Measurements from ENCODE around the gene NTMT2. TPM values are rescaled to one million over a fixed set of nuclear protein-coding genes. Genes with fewer than 3 reads are reported as not detected.
A peak's percentile ranks its signal among the peaks of the same experiment; 100 is the strongest.
"Not testable (repeated sequence)": the region's sequence is repeated elsewhere in the genome, so short reads cannot be mapped to it uniquely, and the experiment has no call there.

Gene NTMT2
- polyA plus RNA-seq = not detected
- long read RNA-seq, donor 1 = 0 reads
- long read RNA-seq, donor 2 = 0 reads
- long read RNA-seq, donor 3 = 0 reads
- long read RNA-seq, donor 4 = 0 reads
- long read RNA-seq, donor 5 = 0 reads
- long read RNA-seq, donor 6 = 0 reads
- long read RNA-seq, donor 7 = 0 reads
- long read RNA-seq, donor 8 = 0 reads
- long read RNA-seq, donor 9 = 0 reads
- long read RNA-seq, donor 10 = 0 reads

GRCh38 chr1:170145770-170146676, at the start of gene NTMT2:
Gene NTMT2 (plus strand): TSS chr1:170145959. CDS start chr1:170146108, 149 bp downstream.
- WGBS, 3 donors = 20 to 31% (median 31%) methylated on average over 8 of the region's 8 CpGs
- DNase-seq (peak in 1 of 2 donors; percentile 11), FAIRE-seq (no peak)
- no peaks in the 10 kb centered on the region for H3K36me3 ChIP-seq (ENCODE audit: control insufficient read depth in 3 of 3, insufficient read depth in 2 of 3, low read depth in 1 of 3, low read length in 3 of 3)
- H3K4me3 ChIP-seq (ENCODE audit: low read depth in 1 of 3, low read length in 3 of 3) = no peak within 1 kb of the TSS
- H3K4me1 ChIP-seq (ENCODE audit: control insufficient read depth in 3 of 3, insufficient read depth in 2 of 3, low read depth in 1 of 3, low read length in 2 of 3) = no peaks in the 10 kb centered on the region
- H3K9me3 ChIP-seq (ENCODE audit: control insufficient read depth in 2 of 2, insufficient read depth in 1 of 2, low read depth in 1 of 2, low read length in 1 of 2) = no peaks in the 10 kb centered on the region
- H3K27me3 ChIP-seq (ENCODE audit: control insufficient read depth in 3 of 3, insufficient read depth in 3 of 3, low read length in 3 of 3) = peaks cover 0 to 2% (median 0%) of the 10 kb centered on the region in 3 donors
- H3K27ac ChIP-seq (ENCODE audit: low read depth in 1 of 3, low read length in 2 of 3) = no peak within 1 kb of the TSS

- H3K36me3 ChIP-seq (ENCODE audit: control insufficient read depth in 3 of 3, insufficient read depth in 2 of 3, low read depth in 1 of 3, low read length in 3 of 3) = no peaks in the 10 kb centered on the region
- peaks cover 0 to 2% (median 0%) of the 10 kb centered on the region in 3 donors for H3K27me3 ChIP-seq (ENCODE audit: control insufficient read depth in 3 of 3, insufficient read depth in 3 of 3, low read length in 3 of 3)
- no peaks in the 10 kb centered on the region for H3K9me3 ChIP-seq (ENCODE audit: control insufficient read depth in 2 of 2, insufficient read depth in 1 of 2, low read depth in 1 of 2, low read length in 1 of 2)
- H3K4me3 ChIP-seq (ENCODE audit: low read depth in 1 of 3, low read length in 3 of 3) = no peak overlapping the region
- FAIRE-seq = no peak
- no peaks in the 10 kb centered on the region for H3K4me1 ChIP-seq (ENCODE audit: control insufficient read depth in 3 of 3, insufficient read depth in 2 of 3, low read depth in 1 of 3, low read length in 2 of 3)
- DNase-seq = no peak
- H3K27ac ChIP-seq (ENCODE audit: low read depth in 1 of 3, low read length in 2 of 3) = no peak overlapping the region
These were observed 49.6 kb upstream of the NTMT2 start for GRCh38 chr1:170095976-170096748.

- H3K27me3 ChIP-seq (ENCODE audit: control insufficient read depth in 3 of 3, insufficient read depth in 3 of 3, low read length in 3 of 3) = peaks cover 0 to 2% (median 0%) of the 10 kb centered on the region in 3 donors
- FAIRE-seq (no peak), DNase-seq (no peak)
- no peaks in the 10 kb centered on the region for H3K4me1 ChIP-seq (ENCODE audit: control insufficient read depth in 3 of 3, insufficient read depth in 2 of 3, low read depth in 1 of 3, low read length in 2 of 3)
- WGBS, 3 donors = 57 to 62% (median 59%) methylated on average over 4 of the region's 4 CpGs
- H3K9me3 ChIP-seq (ENCODE audit: control insufficient read depth in 2 of 2, insufficient read depth in 1 of 2, low read depth in 1 of 2, low read length in 1 of 2) = no peaks in the 10 kb centered on the region
- H3K27ac ChIP-seq (ENCODE audit: low read depth in 1 of 3, low read length in 2 of 3) = no peak overlapping the region
- no peak overlapping the region for H3K4me3 ChIP-seq (ENCODE audit: low read depth in 1 of 3, low read length in 3 of 3)
- no peaks in the 10 kb centered on the region for H3K36me3 ChIP-seq (ENCODE audit: control insufficient read depth in 3 of 3, insufficient read depth in 2 of 3, low read depth in 1 of 3, low read length in 3 of 3)
These were observed 48.9 kb upstream of the NTMT2 start for GRCh38 chr1:170096806-170097340.

- WGBS, 3 donors = 11 to 18% (median 12%) methylated on average over 4 of the region's 4 CpGs
- H3K9me3 ChIP-seq (ENCODE audit: control insufficient read depth in 2 of 2, insufficient read depth in 1 of 2, low read depth in 1 of 2, low read length in 1 of 2) = no peaks in the 10 kb centered on the region
- peaks cover 0 to 2% (median 0%) of the 10 kb centered on the region in 3 donors for H3K27me3 ChIP-seq (ENCODE audit: control insufficient read depth in 3 of 3, insufficient read depth in 3 of 3, low read length in 3 of 3)
- no peak overlapping the region for H3K27ac ChIP-seq (ENCODE audit: low read depth in 1 of 3, low read length in 2 of 3)
- no peaks in the 10 kb centered on the region for H3K36me3 ChIP-seq (ENCODE audit: control insufficient read depth in 3 of 3, insufficient read depth in 2 of 3, low read depth in 1 of 3, low read length in 3 of 3)
- H3K4me1 ChIP-seq (ENCODE audit: control insufficient read depth in 3 of 3, insufficient read depth in 2 of 3, low read depth in 1 of 3, low read length in 2 of 3) = no peaks in the 10 kb centered on the region
- H3K4me3 ChIP-seq (ENCODE audit: low read depth in 1 of 3, low read length in 3 of 3) = no peak overlapping the region
- FAIRE-seq = no peak
- peak in 1 of 2 donors; percentile 11 for DNase-seq
These were observed 48.3 kb upstream of the NTMT2 start for GRCh38 chr1:170097449-170097948.

GRCh38 chr1:170113140-170113539, 32.6 kb upstream of the NTMT2 start:
- H3K9me3 ChIP-seq (ENCODE audit: control insufficient read depth in 2 of 2, insufficient read depth in 1 of 2, low read depth in 1 of 2, low read length in 1 of 2); H3K4me1 ChIP-seq (ENCODE audit: control insufficient read depth in 3 of 3, insufficient read depth in 2 of 3, low read depth in 1 of 3, low read length in 2 of 3); H3K27me3 ChIP-seq (ENCODE audit: control insufficient read depth in 3 of 3, insufficient read depth in 3 of 3, low read length in 3 of 3); DNase-seq; H3K36me3 ChIP-seq (ENCODE audit: control insufficient read depth in 3 of 3, insufficient read depth in 2 of 3, low read depth in 1 of 3, low read length in 3 of 3); FAIRE-seq; H3K27ac ChIP-seq (ENCODE audit: low read depth in 1 of 3, low read length in 2 of 3); H3K4me3 ChIP-seq (ENCODE audit: low read depth in 1 of 3, low read length in 3 of 3): not testable (repeated sequence)
- WGBS, 3 donors = 78 to 89% (median 84%) methylated on average over 8 of the region's 8 CpGs

GRCh38 chr1:170114906-170115305, 30.9 kb upstream of the NTMT2 start:
- DNase-seq = no peak
- no peak for FAIRE-seq
- Histone ChIP-seq H3K27ac (ENCODE audit: low read depth in 1 of 3, low read length in 2 of 3) (no peak overlapping the region), H3K36me3 (ENCODE audit: control insufficient read depth in 3 of 3, insufficient read depth in 2 of 3, low read depth in 1 of 3, low read length in 3 of 3) (no peaks in the 10 kb centered on the region), H3K9me3 (ENCODE audit: control insufficient read depth in 2 of 2, insufficient read depth in 1 of 2, low read depth in 1 of 2, low read length in 1 of 2) (peaks cover 0 to 2% of the 10 kb centered on the region in 2 donors), H3K4me1 (ENCODE audit: control insufficient read depth in 3 of 3, insufficient read depth in 2 of 3, low read depth in 1 of 3, low read length in 2 of 3) (no peaks in the 10 kb centered on the region), H3K27me3 (ENCODE audit: control insufficient read depth in 3 of 3, insufficient read depth in 3 of 3, low read length in 3 of 3) (no peaks in the 10 kb centered on the region), H3K4me3 (ENCODE audit: low read depth in 1 of 3, low read length in 3 of 3) (no peak overlapping the region)
- 70 to 85% (median 75%) methylated on average over 2 of the region's 2 CpGs for WGBS, 3 donors

GRCh38 chr1:170122366-170122765, 23.4 kb upstream of the NTMT2 start:
- Histone ChIP-seq H3K36me3 (ENCODE audit: control insufficient read depth in 3 of 3, insufficient read depth in 2 of 3, low read depth in 1 of 3, low read length in 3 of 3) (no peaks in the 10 kb centered on the region), H3K27ac (ENCODE audit: low read depth in 1 of 3, low read length in 2 of 3) (no peak overlapping the region), H3K4me3 (ENCODE audit: low read depth in 1 of 3, low read length in 3 of 3) (no peak overlapping the region), H3K4me1 (ENCODE audit: control insufficient read depth in 3 of 3, insufficient read depth in 2 of 3, low read depth in 1 of 3, low read length in 2 of 3) (no peaks in the 10 kb centered on the region), H3K9me3 (ENCODE audit: control insufficient read depth in 2 of 2, insufficient read depth in 1 of 2, low read depth in 1 of 2, low read length in 1 of 2) (no peaks in the 10 kb centered on the region), H3K27me3 (ENCODE audit: control insufficient read depth in 3 of 3, insufficient read depth in 3 of 3, low read length in 3 of 3) (no peaks in the 10 kb centered on the region)
- FAIRE-seq (no peak), DNase-seq (no peak)
- 95 to 96% (median 95%) methylated on average over 6 of the region's 6 CpGs for WGBS, 3 donors

- Histone ChIP-seq H3K4me3 (ENCODE audit: low read depth in 1 of 3, low read length in 3 of 3) (no peak overlapping the region), H3K9me3 (ENCODE audit: control insufficient read depth in 2 of 2, insufficient read depth in 1 of 2, low read depth in 1 of 2, low read length in 1 of 2) (no peaks in the 10 kb centered on the region), H3K27me3 (ENCODE audit: control insufficient read depth in 3 of 3, insufficient read depth in 3 of 3, low read length in 3 of 3) (no peaks in the 10 kb centered on the region), H3K36me3 (ENCODE audit: control insufficient read depth in 3 of 3, insufficient read depth in 2 of 3, low read depth in 1 of 3, low read length in 3 of 3) (no peaks in the 10 kb centered on the region), H3K4me1 (ENCODE audit: control insufficient read depth in 3 of 3, insufficient read depth in 2 of 3, low read depth in 1 of 3, low read length in 2 of 3) (no peaks in the 10 kb centered on the region), H3K27ac (ENCODE audit: low read depth in 1 of 3, low read length in 2 of 3) (no peak overlapping the region)
- FAIRE-seq = no peak
- DNase-seq = no peak
These were observed 20.5 kb upstream of the NTMT2 start for GRCh38 chr1:170125269-170125668.

Measured in small intestine (tissue), 16 donors.